Gastroesophageal sphincter (tissue), 4 donors: Measurements from ENCODE around the gene HSD17B3. TPM values are rescaled to one million over a fixed set of nuclear protein-coding genes. Genes with fewer than 3 reads are reported as not detected.

Experiments
- ATAC-seq: fragments of 150-250 bp; one replicate; pipeline ENCODE4 v1.9.1; 2016; ENCODE audit warnings: mild to moderate bottlenecking, moderate library complexity
- H3K27ac ChIP-seq, 4 donors: fragments of 200-600 bp; sonication (generic) in 3 of 4; 1 replicate in 3 of 4; 2 replicates in 1 of 4; pipeline ENCODE4 v1.5.1; 2016 to 2019
- H3K27me3 ChIP-seq: fragments of 200-600 bp; sonication (generic); one replicate; pipeline ENCODE4 v1.5.1; 2019
- H3K36me3 ChIP-seq, 2 donors: fragments of 200-600 bp; sonication (generic); one replicate each; pipeline ENCODE4 v1.5.1; 2019; ENCODE audit warnings: control low read depth in 1 of 2
- H3K4me1 ChIP-seq, 3 donors: fragments of 200-600 bp; sonication (generic); 1 replicate in 2 of 3; 2 replicates in 1 of 3; pipeline ENCODE4 v1.5.1; 2016 to 2019; ENCODE audit warnings: control low read depth in 2 of 3
- H3K4me3 ChIP-seq, 2 donors: fragments of 200-600 bp; sonication (generic); one replicate each; pipeline ENCODE4 v1.5.1; 2019; ENCODE audit warnings: mild to moderate bottlenecking in 1 of 2, moderate library complexity in 1 of 2
- H3K9me3 ChIP-seq, 3 donors: fragments of 200-600 bp; sonication (generic); one replicate each; pipeline ENCODE4 v1.5.1; 2017 to 2019; ENCODE audit warnings: control low read depth in 2 of 3
- EP300 ChIP-seq: sonication (generic); formaldehyde crosslinking; IDR thresholded peaks from one replicate; pipeline ENCODE4 v1.6.1; 2017; ENCODE audit warnings: antibody characterized with exemption, mild to moderate bottlenecking
- POLR2A ChIP-seq, 2 donors: fragments of 450-650 bp; IDR thresholded peaks; one replicate each; pipeline ENCODE4 v1.6.1; 2017; ENCODE audit warnings: antibody characterized with exemption in 2 of 2, mild to moderate bottlenecking in 2 of 2, moderate library complexity in 1 of 2
- POLR2AphosphoS5 ChIP-seq: sonication (generic); formaldehyde crosslinking; IDR thresholded peaks from one replicate; pipeline ENCODE4 v1.6.1; 2017; ENCODE audit warnings: antibody characterized with exemption
- WGBS, 2 donors: methylation state at CpG; one replicate each; pipeline ENCODE4 v1.1.5; 2018; ENCODE audit warnings: low coverage in 1 of 2; 5-methylcytosine and 5-hydroxymethylcytosine counted together
- total RNA-seq, 4 donors: library from RNA; depleted of rRNA; stranded (reverse); fragments of >200 nt; gene quantifications; one replicate each; pipeline ENCODE4 v1.1.0, GENCODE V29; 2016
- TF ChIP-seq, protein P1 (sequence below), 4 experiments: fragments of 200-600 bp in 2 of 4; fragments of 450-650 bp in 2 of 4; sonication (generic) in 1 of 4; IDR thresholded peaks; one replicate each; pipeline ENCODE4 v1.5.1; 2017 to 2019; ENCODE audit warnings: antibody characterized with exemption in 4 of 4, mild to moderate bottlenecking in 2 of 4, moderate library complexity in 2 of 4

Gene HSD17B3
- total RNA-seq, 4 donors from 2014 or later: 0.40 to 0.81 (median 0.78) TPM; not detected in 1

DNA sequence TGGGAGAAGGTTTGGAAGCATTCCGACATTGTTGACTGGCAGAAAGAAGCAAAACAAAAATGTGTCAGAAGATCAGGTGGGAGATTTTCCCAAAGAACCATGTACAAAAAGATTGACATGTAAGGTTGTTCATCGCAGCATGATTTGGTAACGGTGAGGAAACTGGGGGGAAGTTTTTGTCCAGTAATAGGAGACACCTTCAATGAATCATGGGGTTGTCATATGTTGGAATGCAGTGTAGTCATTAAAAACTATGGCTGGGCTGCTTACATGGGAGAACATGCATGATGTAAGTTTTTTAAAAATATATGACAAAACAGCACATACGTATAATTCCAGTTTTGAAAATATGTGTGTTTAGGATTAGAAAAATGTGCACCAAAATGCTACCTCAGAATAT lies 50.5 kb downstream of the HSD17B3 start:
- no peak for ATAC-seq
- H3K27ac ChIP-seq: no peak overlapping the region
- TF ChIP-seq POLR2A (IDR thresholded peaks at IDR 0.05) (no peak), POLR2AphosphoS5 (no peak), EP300 (no peak)
- TF ChIP-seq, protein P1, sequence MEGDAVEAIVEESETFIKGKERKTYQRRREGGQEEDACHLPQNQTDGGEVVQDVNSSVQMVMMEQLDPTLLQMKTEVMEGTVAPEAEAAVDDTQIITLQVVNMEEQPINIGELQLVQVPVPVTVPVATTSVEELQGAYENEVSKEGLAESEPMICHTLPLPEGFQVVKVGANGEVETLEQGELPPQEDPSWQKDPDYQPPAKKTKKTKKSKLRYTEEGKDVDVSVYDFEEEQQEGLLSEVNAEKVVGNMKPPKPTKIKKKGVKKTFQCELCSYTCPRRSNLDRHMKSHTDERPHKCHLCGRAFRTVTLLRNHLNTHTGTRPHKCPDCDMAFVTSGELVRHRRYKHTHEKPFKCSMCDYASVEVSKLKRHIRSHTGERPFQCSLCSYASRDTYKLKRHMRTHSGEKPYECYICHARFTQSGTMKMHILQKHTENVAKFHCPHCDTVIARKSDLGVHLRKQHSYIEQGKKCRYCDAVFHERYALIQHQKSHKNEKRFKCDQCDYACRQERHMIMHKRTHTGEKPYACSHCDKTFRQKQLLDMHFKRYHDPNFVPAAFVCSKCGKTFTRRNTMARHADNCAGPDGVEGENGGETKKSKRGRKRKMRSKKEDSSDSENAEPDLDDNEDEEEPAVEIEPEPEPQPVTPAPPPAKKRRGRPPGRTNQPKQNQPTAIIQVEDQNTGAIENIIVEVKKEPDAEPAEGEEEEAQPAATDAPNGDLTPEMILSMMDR (IDR thresholded peaks at IDR 0.05): no peak
- 89 to 97% methylated on average over 4 of the region's 4 CpGs for WGBS, 2 donors
- H3K4me3 ChIP-seq: no peak overlapping the region
- no peaks in the 10 kb centered on the region for H3K27me3 ChIP-seq
- no peaks in the 10 kb centered on the region for H3K36me3 ChIP-seq
- no peaks in the 10 kb centered on the region for H3K9me3 ChIP-seq
- no peaks in the 10 kb centered on the region for H3K4me1 ChIP-seq

DNA sequence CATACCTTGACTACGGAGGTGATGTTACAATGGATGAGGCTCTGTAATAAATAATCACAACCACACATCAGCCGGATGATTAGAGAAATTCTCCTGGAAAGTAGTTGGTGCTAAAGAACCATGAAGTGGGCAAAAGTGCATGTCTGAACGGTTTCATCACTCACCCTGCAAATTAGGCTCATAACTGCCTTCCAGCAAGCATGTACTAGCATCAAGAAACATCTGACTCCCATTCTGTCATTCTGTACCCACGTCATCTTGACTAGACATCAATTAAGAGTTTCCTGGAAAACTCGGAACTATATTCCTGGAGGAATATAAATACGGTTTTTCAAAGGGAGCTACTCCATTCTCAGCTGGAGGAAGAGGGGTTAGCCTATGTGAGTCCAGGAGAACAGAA lies 52.2 kb downstream of the HSD17B3 start:
- Histone ChIP-seq H3K4me1 (no peaks in the 10 kb centered on the region), H3K27ac (no peak overlapping the region), H3K4me3 (no peak overlapping the region), H3K9me3 (no peaks in the 10 kb centered on the region), H3K27me3 (no peaks in the 10 kb centered on the region), H3K36me3 (no peaks in the 10 kb centered on the region)
- TF ChIP-seq, protein P1 (IDR thresholded peaks at IDR 0.05): no peak
- no peak for TF ChIP-seq POLR2A (IDR thresholded peaks at IDR 0.05)
- no peak for TF ChIP-seq POLR2AphosphoS5
- no peak for TF ChIP-seq EP300
- 66 to 72% methylated on average over 4 to 6 of the region's 6 CpGs for WGBS, 2 donors
- no peak for ATAC-seq

DNA sequence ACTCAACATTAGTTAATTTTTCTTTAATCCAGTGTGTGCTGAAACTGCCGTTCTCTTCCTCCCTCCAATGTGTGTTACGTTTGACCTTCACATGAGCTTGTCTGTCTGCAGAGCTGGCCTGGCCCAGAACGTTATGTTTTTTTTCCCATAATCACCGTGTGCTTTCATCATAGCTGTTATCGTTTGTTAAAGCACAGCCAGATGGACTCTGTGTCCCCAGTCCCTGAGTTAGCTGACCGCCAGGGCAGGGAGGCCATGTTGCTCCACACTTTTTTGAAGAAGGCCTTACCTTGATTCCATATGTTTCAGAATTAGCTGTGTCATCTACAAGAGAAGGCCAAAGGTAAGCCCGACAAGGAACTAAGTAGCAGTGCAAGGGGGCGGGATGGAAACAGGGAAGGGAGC lies 55.7 kb downstream of the HSD17B3 start:
- Histone ChIP-seq H3K36me3 (no peaks in the 10 kb centered on the region), H3K4me1 (no peaks in the 10 kb centered on the region), H3K4me3 (no peak overlapping the region), H3K27me3 (no peaks in the 10 kb centered on the region), H3K27ac (no peak overlapping the region), H3K9me3 (no peaks in the 10 kb centered on the region)
- TF ChIP-seq POLR2AphosphoS5 (no peak), EP300 (no peak), POLR2A (IDR thresholded peaks at IDR 0.05) (no peak)
- TF ChIP-seq, protein P1 (IDR thresholded peaks at IDR 0.05): no peak
- 60 to 72% methylated on average over 4 to 8 of the region's 8 CpGs for WGBS, 2 donors
- no peak for ATAC-seq

DNA sequence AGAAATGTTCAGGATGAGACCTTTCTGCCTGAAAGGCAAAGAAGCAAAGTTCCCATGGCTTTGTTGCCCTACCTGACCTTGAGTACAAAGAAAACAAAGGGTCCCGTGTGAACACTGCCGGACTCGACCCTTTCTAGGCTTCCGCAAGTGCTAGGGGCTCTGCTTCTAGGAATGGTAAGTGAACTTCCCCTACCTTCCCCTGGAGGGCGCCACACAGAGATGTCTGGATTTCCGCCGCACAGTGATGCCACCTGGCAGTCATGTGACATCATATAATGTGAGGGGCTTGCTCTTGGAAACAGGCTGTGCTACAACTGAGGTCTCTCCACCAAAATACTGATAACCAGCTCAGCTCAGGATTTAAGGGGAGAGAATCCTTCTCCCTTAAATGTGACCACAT lies 56.6 kb downstream of the HSD17B3 start:
- 89% methylated on average over 7 of the region's 7 CpGs; no CpG with 5 or more reads in 1 of the 2 donors for WGBS, 2 donors
- Histone ChIP-seq H3K27ac (no peak overlapping the region), H3K4me1 (no peaks in the 10 kb centered on the region), H3K4me3 (no peak overlapping the region), H3K36me3 (no peaks in the 10 kb centered on the region), H3K9me3 (no peaks in the 10 kb centered on the region), H3K27me3 (no peaks in the 10 kb centered on the region)
- ATAC-seq: no peak
- TF ChIP-seq, protein P1 (IDR thresholded peaks at IDR 0.05): no peak
- TF ChIP-seq EP300: no peak
- no peak for TF ChIP-seq POLR2AphosphoS5
- no peak for TF ChIP-seq POLR2A (IDR thresholded peaks at IDR 0.05)

DNA sequence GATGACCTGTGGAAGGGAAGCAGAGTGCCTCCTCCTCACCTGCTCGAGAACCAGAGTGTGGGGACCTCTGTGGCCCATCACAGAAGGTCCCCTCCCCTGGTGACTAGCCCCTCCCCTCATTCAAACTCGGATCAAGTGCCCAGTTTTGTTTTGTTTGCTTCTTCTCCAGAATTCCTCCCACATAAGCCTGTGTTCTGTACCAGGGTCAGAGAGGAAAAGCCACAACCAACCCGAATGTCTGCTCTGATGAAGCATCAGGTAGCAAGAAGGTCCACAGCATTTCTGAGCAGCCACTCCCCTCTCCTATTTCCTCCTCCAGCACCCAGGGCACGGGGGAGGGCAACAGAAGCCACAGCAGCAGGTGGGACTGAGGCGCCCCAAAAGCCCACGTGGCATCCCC lies 58.2 kb downstream of the HSD17B3 start:
- TF ChIP-seq EP300: no peak
- no peak for TF ChIP-seq POLR2A (IDR thresholded peaks at IDR 0.05)
- no peak for TF ChIP-seq POLR2AphosphoS5
- TF ChIP-seq, protein P1 (IDR thresholded peaks at IDR 0.05): no peak
- H3K27me3 ChIP-seq: no peaks in the 10 kb centered on the region
- no peaks in the 10 kb centered on the region for H3K9me3 ChIP-seq
- 71 to 100% methylated on average over 1 to 4 of the region's 6 CpGs for WGBS, 2 donors
- no peaks in the 10 kb centered on the region for H3K4me1 ChIP-seq
- H3K4me3 ChIP-seq: no peak overlapping the region
- no peak for ATAC-seq
- no peak overlapping the region for H3K27ac ChIP-seq
- H3K36me3 ChIP-seq: no peaks in the 10 kb centered on the region
